Activated naive CD4-positive, alpha-beta T cell treated with anti-CD3 and anti-CD28 coated beads, Interleukin-2, amount 10 ng/mL, durations not matched to agents 7 days and 5 days (primary cell): ENCODE data around the gene VGLL4.

Experiments used
- CTCF ChIA-PET: fragments of 350-600 bp; sonication (Branson Sonifier 250); formaldehyde crosslinking; loops from one replicate; lab custom pipeline; 2021; ENCODE audit warnings: antibody characterized with exemption; lab: Charles Lee
- DNase-seq: peaks from one replicate; pipeline ENCODE4 v3.0.0-alpha.2; 2020
- H3K27ac Mint-ChIP-seq: one replicate; pipeline ENCODE4 v1.8.0; 2021; ENCODE audit warnings: mild to moderate bottlenecking, moderate library complexity, mixed read lengths
- H3K27me3 Mint-ChIP-seq: one replicate; pipeline ENCODE4 v1.8.0; 2021; ENCODE audit warnings: mild to moderate bottlenecking, mixed read lengths
- H3K36me3 Mint-ChIP-seq: one replicate; pipeline ENCODE4 v1.8.0; 2021; ENCODE audit warnings: mixed read lengths
- H3K4me1 Mint-ChIP-seq: one replicate; pipeline ENCODE4 v1.8.0; 2021; ENCODE audit warnings: mixed read lengths
- H3K4me3 Mint-ChIP-seq: one replicate; pipeline ENCODE4 v1.8.0; 2021; ENCODE audit warnings: mild to moderate bottlenecking, moderate library complexity, mixed read lengths
- H3K9me3 Mint-ChIP-seq: one replicate; pipeline ENCODE4 v1.8.0; 2021; ENCODE audit warnings: mixed read lengths

The VGLL4 gene

DNA sequence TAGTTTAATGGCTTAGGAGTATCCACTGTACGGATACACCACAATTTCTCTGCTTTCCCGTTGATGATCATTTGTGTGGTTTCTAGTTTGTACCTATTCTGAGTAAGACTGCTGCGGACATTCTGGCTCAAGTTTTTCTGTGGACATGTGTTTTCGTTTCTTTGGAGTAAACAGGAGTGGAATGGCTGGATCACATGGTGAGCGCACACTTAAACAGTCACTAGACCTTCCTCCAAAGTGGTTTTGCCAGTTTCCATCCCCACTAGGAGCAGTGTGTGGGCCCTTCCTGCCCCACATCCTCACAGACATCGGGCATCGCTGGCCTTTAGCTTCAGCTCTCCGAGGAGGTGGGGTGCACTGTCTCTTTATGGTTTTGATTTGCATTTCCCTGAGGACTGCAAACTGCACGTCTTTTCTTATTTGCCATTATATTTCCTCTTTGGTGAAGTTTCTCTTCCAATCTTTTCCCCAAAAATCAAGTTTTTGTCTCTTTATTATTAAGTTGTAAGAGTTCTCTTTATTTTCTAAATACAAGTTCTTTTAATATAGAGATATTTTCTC lies 94.1 kb downstream of the VGLL4 start:
- no peak overlapping the region for H3K4me3 Mint-ChIP-seq
- CTCF ChIA-PET = no interaction called here
- peaks cover 19% of the 10 kb centered on the region for H3K36me3 Mint-ChIP-seq
- H3K27me3 Mint-ChIP-seq = no peaks in the 10 kb centered on the region
- no peak for DNase-seq
- no peaks in the 10 kb centered on the region for H3K9me3 Mint-ChIP-seq
- no peak overlapping the region for H3K27ac Mint-ChIP-seq
- H3K4me1 Mint-ChIP-seq = peaks cover 3% of the 10 kb centered on the region

- Mint-ChIP-seq H3K27ac (no peak overlapping the region), H3K27me3 (no peaks in the 10 kb centered on the region), H3K4me3 (no peak overlapping the region), H3K4me1 (peaks cover 3% of the 10 kb centered on the region), H3K9me3 (no peaks in the 10 kb centered on the region), H3K36me3 (peaks cover 17% of the 10 kb centered on the region)
- DNase-seq = no peak
- CTCF ChIA-PET = no interaction called here
Observed at GRCh38 chr3:11548721-11549131, 95.0 kb downstream of the VGLL4 start.

GRCh38 chr3:11547498-11547897 lies 96.2 kb downstream of the VGLL4 start:
- no peaks in the 10 kb centered on the region for H3K9me3 Mint-ChIP-seq
- H3K27me3 Mint-ChIP-seq = no peaks in the 10 kb centered on the region
- no peak for DNase-seq
- H3K36me3 Mint-ChIP-seq = peaks cover 9% of the 10 kb centered on the region
- CTCF ChIA-PET = no interaction called here
- H3K4me1 Mint-ChIP-seq = peaks cover 3% of the 10 kb centered on the region
- no peak overlapping the region for H3K27ac Mint-ChIP-seq
- no peak overlapping the region for H3K4me3 Mint-ChIP-seq

DNA sequence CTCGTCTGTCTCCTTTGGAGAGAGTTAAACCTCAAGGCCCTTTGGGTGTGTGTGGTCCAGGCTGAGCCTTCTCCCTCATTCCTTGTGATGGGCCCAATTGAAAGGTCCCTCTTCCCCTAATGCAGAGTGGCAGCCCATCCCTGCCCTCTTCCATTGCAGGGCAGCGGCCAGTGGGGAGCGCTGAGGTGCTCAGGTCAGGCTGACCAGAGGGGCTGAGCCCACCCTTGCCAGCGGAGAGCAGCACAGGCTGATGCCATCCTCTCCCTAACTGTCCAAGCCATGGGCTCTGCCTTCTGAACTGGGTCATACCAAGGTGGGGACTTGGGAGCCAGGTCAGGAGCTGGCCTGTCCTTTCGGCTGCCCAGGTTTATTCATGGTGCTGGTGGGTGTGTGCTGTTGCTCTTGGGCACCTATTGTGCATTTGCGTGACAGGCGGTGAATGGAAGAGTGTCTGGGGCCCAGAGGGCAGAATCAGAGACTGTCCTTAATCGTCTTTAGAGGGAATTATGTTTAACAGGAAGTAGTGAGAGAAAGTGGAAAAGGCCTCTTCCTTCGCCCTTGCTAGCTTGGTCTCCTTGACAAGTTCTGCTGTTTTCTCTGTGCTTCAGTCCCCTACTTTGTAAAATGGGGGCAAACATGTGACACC lies 96.9 kb downstream of the VGLL4 start:
- CTCF ChIA-PET = no interaction called here
- Mint-ChIP-seq H3K36me3 (peaks cover 4% of the 10 kb centered on the region), H3K27ac (no peak overlapping the region), H3K27me3 (no peaks in the 10 kb centered on the region), H3K9me3 (no peaks in the 10 kb centered on the region), H3K4me1 (peaks cover 3% of the 10 kb centered on the region), H3K4me3 (no peak overlapping the region)
- DNase-seq = no peak

- Mint-ChIP-seq H3K27ac (peak overlapping the region; percentile 58), H3K27me3 (no peaks in the 10 kb centered on the region), H3K4me3 (no peak overlapping the region), H3K4me1 (no peaks in the 10 kb centered on the region), H3K9me3 (no peaks in the 10 kb centered on the region), H3K36me3 (peaks cover 2% of the 10 kb centered on the region)
- CTCF ChIA-PET = no interaction called here
- no peak for DNase-seq
Observed at GRCh38 chr3:11545186-11545851, 98.4 kb downstream of the VGLL4 start.

DNA sequence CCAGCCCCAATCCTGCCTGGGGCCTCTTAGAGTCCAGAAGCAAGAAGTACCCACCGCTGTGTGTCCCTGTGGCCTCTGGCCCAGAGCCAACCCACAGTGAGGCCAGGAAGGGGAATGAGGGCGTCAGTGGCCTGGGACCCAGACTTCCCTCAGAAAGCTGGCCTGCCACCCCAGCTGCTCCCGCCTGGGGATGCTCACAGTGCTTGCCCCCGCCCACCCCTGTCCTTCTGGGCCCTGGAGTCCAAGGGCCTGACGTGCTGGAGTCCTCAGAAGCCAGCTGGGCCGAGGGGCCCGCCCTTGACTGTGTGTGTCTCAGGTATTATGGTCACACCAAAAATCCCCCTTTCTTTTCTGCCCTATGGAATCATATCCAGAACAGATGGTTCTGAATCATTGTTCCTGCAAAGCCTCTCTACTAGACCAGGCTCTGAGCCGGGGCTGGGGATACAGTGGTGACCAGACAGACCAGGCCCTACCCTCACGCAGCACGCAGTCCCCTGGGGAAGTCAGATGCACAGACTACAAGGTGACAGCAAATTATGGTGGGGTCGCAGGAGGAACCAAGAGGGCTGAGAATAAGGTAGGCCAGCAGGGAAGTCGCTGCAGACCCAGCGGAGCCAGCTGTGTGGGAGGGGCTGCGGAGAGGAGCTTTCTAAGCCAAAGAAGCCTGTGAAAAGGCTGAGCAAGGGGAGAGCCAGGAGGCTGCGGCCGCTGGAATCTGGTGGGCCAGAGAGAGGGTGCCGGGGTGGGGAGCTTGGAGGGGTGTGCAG lies 99.1 kb downstream of the VGLL4 start:
- no peaks in the 10 kb centered on the region for H3K9me3 Mint-ChIP-seq
- CTCF ChIA-PET = no interaction called here

DNA sequence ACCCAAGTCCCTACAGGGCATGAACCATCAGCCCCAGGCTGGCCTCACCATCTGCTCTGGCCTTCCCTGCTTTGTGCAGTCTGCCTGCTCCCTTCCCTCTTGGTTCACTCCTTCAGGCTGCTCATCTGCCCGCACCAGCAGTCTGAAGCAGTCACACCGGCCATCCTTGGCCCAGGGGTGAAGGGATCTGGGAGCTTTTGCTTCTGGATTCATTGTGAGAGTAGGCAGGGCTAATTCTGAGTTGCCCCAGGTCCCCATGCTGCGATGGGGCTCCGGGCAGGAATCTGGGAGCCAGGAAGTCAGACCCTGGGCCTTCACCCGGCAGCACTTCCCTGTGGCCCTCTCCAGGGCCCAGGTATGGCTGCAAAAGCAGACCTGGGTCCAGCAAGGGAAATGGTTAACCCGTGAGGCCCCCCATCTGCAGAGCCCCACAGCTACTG lies 99.7 kb downstream of the VGLL4 start:
- H3K4me3 Mint-ChIP-seq = no peak overlapping the region
- H3K4me1 Mint-ChIP-seq = no peaks in the 10 kb centered on the region
- no peak for DNase-seq
- CTCF ChIA-PET = no interaction called here
- no peak overlapping the region for H3K27ac Mint-ChIP-seq
- H3K27me3 Mint-ChIP-seq = no peaks in the 10 kb centered on the region
- no peaks in the 10 kb centered on the region for H3K9me3 Mint-ChIP-seq
- H3K36me3 Mint-ChIP-seq = no peaks in the 10 kb centered on the region

More for the DNA sequence above, 99.1 kb downstream of the VGLL4 start:
- Mint-ChIP-seq H3K4me3 (no peak overlapping the region), H3K36me3 (peaks cover 2% of the 10 kb centered on the region), H3K27me3 (no peaks in the 10 kb centered on the region), H3K27ac (no peak overlapping the region), H3K4me1 (no peaks in the 10 kb centered on the region)
- no peak for DNase-seq

DNA sequence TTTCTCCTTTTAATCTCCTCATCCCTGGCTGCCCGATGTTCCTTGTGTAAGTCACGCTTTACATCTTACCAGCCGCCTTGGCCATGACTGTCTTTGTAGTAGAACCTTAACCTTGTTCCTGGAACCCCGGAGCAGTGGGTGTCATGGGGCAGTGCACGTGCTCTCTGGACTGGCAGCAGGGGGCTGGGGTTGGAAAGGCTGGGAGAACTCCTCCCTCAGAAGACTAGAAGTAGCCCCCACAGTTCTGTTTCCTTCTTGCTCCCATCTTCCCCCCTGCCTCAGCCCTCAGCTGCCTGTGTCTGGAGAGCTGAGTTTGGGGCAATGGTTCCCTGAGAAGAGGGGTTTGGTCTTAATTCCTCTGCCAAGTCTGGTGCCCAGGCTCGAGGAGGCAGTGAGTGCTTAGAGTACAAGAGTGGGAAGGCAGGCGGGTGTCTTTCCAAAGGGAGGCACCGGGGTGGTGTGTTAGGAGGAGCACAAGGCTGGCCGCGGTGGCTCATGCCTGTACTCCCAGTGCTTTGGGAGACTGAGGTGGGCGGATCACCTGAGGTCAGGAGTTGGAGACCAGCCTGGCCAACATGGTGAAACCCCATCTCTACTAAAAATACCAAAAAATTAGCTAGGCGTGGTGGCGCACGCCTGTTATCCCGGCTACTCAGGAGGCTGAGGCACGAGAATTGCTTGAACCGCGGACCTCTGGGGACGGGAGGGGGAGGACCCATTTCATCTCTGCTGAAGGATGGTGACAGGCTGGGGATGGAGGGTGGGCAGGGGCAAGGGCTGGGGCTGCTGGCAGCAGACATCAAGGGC lies 100.4 kb downstream of the VGLL4 start:
- Mint-ChIP-seq H3K4me3 (no peak overlapping the region), H3K9me3 (no peaks in the 10 kb centered on the region), H3K4me1 (no peaks in the 10 kb centered on the region), H3K27ac (no peak overlapping the region), H3K36me3 (no peaks in the 10 kb centered on the region), H3K27me3 (no peaks in the 10 kb centered on the region)
- CTCF ChIA-PET = no interaction called here
- no peak for DNase-seq

DNA sequence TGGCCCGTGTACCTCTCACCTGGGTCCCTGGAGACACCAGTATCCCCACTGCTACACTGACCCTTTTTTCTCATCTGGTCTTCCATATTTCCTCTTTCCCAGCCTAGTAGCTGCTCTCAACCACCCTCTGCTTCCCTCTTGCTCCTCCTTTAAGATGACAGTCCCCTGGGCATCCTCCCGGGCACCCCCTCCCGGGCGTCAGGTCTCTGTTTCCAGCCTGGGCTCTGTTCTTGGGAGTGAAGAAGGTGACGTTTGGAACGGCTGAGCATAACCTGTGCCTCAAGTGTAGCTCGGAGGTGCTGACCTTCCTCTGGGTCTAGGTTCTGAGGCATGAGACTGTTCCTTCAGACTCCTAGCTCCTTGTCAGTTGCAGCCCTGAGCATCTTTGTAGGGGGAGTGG lies 101.2 kb downstream of the VGLL4 start:
- Mint-ChIP-seq H3K4me3 (no peak overlapping the region), H3K36me3 (no peaks in the 10 kb centered on the region), H3K4me1 (no peaks in the 10 kb centered on the region), H3K27ac (no peak overlapping the region), H3K27me3 (no peaks in the 10 kb centered on the region), H3K9me3 (no peaks in the 10 kb centered on the region)
- CTCF ChIA-PET = no interaction called here
- DNase-seq = no peak

DNA sequence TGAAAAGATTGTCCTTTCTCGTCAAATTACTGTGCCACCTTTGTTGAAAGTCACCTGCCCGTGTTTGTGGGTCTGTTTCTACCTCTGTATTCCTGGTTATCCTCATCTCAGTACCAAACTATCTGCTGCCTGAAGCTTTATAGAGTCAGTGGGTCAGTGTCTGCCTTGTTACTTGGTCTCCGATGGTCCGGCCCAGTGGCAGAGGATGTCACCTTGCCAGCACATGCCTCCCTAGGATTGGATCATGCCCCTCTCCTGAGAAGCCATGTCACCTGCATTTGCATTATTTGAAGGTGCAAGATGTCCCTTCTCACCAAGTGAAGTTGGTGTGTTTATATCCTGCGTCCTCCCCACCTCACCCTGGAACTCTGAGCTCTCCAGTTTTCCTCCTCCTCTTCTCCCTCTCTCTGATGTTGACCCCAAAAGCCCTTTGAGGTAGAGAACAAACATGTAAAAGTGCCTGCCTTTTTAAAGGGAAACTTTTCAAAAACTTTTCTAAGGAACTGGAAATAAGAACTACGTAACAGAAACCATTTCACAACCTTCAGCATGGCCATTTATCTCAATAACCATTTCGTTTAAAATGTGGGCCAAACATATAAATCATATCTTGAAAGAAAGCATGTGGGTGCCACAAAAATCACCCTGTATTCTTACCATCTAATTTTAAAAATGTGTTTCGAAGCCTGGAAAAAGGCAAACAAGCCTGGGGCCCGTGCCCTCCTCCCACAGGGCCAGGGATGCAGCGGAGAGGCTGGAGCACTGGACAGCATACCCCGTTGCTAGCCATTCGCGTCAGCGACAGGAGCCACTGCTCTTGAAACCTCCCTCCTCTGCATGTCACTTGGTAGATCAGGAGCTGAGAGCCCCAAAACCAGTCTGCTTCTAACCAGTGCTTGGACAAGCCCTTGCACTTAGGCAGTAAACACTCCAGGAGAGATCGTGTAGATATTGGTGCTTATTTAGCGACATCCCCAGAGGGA lies 102.1 kb downstream of the VGLL4 start:
- Mint-ChIP-seq H3K4me3 (no peak overlapping the region), H3K36me3 (no peaks in the 10 kb centered on the region), H3K9me3 (no peaks in the 10 kb centered on the region), H3K27me3 (no peaks in the 10 kb centered on the region), H3K27ac (no peak overlapping the region), H3K4me1 (no peaks in the 10 kb centered on the region)
- CTCF ChIA-PET = no interaction called here
- no peak for DNase-seq

- Mint-ChIP-seq H3K4me1 (no peaks in the 10 kb centered on the region), H3K4me3 (no peak overlapping the region), H3K27ac (no peak overlapping the region), H3K36me3 (no peaks in the 10 kb centered on the region), H3K27me3 (no peaks in the 10 kb centered on the region), H3K9me3 (no peaks in the 10 kb centered on the region)
- CTCF ChIA-PET = no interaction called here
- no peak for DNase-seq
Observed at GRCh38 chr3:11539677-11540076, 104.0 kb downstream of the VGLL4 start.

DNA sequence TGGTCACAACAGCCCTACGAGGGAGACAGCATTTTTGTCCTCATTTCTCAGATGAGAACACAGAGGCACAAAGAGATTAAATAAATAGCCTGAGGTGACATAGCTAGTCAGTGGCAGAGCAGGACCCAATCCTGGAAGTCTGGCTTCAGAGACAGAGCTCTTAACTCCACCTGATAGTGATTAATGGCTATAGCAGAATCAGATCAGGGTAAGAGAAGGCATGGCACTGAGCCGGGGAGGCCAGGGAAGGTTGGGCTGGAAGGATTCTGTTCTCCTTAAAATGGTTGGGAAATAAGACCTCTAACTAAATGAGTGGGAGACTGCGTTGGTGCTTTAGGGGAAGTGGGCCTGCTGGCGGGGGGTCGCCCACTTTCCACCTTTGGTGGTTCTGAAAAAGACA lies 104.5 kb downstream of the VGLL4 start:
- no peaks in the 10 kb centered on the region for H3K36me3 Mint-ChIP-seq
- no peak for DNase-seq
- CTCF ChIA-PET = no interaction called here
- no peaks in the 10 kb centered on the region for H3K27me3 Mint-ChIP-seq
- H3K4me3 Mint-ChIP-seq = no peak overlapping the region
- no peak overlapping the region for H3K27ac Mint-ChIP-seq
- H3K9me3 Mint-ChIP-seq = no peaks in the 10 kb centered on the region
- H3K4me1 Mint-ChIP-seq = no peaks in the 10 kb centered on the region

GRCh38 chr3:11538581-11538980 lies 105.1 kb downstream of the VGLL4 start:
- no peaks in the 10 kb centered on the region for H3K27me3 Mint-ChIP-seq
- H3K4me3 Mint-ChIP-seq = no peak overlapping the region
- no peaks in the 10 kb centered on the region for H3K4me1 Mint-ChIP-seq
- CTCF ChIA-PET = no interaction called here
- no peaks in the 10 kb centered on the region for H3K36me3 Mint-ChIP-seq
- no peak for DNase-seq
- no peaks in the 10 kb centered on the region for H3K9me3 Mint-ChIP-seq
- no peak overlapping the region for H3K27ac Mint-ChIP-seq
